AG10803 (cell line): ENCODE results near the gene RNF32.
"Not testable (repeated sequence)": the region's sequence is repeated elsewhere in the genome, so short reads cannot be mapped to it uniquely, and the experiment has no call there.

Experiments used
- DNase-seq: peaks from one replicate; pipeline ENCODE4 v3.0.0; 2010; ENCODE audit warnings: low read depth
- H3K4me3 ChIP-seq: 2 replicates; pipeline ENCODE4 v1.5.1; 2011; ENCODE audit warnings: mild to moderate bottlenecking, low read length, control low read depth
- CTCF ChIP-seq: conservative IDR thresholded peaks from 2 replicates; pipeline ENCODE4 v1.5.1; 2011; ENCODE audit warnings: mild to moderate bottlenecking, low read length, control low read depth, inconsistent platforms

Gene RNF32

GRCh38 chr7:156635529-156636385, 4.8 kb upstream of the RNF32 start:
- no peak for DNase-seq
- no peak overlapping the region for H3K4me3 ChIP-seq
- TF ChIP-seq CTCF: no peak

DNA sequence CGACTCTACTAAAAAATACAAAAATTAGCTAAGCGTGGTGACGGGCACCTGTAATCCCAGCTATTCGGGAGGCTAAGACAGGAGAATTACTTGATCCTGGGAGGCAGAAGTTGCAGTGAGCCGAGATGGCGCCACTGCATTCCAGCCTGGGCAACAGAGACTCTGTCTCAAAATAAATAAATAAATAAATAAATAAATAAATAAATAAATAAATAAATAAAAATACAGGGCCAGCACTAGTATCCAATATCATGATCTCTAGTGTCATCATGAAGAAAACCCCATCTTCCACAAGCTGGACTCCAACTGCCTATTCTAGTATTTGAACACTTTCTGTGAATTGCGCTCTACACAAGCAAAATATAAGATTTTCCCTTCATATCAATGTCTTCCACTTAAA, 3.5 kb upstream of the RNF32 start:
- not testable (repeated sequence) for DNase-seq, H3K4me3 ChIP-seq

- no peak for DNase-seq
- no peak overlapping the region for H3K4me3 ChIP-seq
- TF ChIP-seq CTCF: no peak
Observed at GRCh38 chr7:156638443-156639077, 2.0 kb upstream of the RNF32 start.

GRCh38 chr7:156639426-156640256, 933 bp upstream of the RNF32 start:
- peak overlapping the region; percentile 85 for H3K4me3 ChIP-seq
- no peak for TF ChIP-seq CTCF
- DNase-seq: peak; percentile 4

DNA sequence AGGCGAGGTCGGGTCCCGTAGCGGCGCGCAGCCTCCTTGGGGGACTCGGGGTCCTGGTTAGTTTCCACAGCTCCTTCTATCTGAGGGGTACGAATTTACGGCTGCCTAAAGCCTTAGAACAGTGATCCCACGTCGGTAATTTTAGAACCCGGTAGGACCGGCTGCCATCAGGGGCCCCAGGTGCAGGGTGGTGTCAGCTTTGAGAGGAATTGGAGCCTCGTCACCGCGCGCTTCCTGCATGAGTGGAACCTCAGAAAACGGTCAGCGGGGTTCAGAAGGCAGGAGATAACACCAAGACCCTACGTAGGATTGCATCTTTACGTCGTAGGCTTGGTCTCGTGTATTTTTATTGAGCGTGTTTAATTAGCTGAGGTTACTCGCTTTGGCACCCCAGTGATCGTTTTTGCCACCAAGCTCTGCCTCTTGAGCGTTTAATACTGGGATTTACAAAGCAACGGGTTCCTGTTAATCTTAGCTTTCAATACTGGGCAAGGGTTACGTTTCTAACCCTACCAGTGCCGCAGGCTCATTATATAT, 443 bp downstream of the RNF32 start:
- TF ChIP-seq CTCF: no peak
- DNase-seq: peak; percentile 29
- peak overlapping the region; percentile 85 for H3K4me3 ChIP-seq

GRCh38 chr7:156642306-156643045, 1.9 kb downstream of the RNF32 start:
- H3K4me3 ChIP-seq: no peak overlapping the region
- no peak for TF ChIP-seq CTCF
- no peak for DNase-seq

DNA sequence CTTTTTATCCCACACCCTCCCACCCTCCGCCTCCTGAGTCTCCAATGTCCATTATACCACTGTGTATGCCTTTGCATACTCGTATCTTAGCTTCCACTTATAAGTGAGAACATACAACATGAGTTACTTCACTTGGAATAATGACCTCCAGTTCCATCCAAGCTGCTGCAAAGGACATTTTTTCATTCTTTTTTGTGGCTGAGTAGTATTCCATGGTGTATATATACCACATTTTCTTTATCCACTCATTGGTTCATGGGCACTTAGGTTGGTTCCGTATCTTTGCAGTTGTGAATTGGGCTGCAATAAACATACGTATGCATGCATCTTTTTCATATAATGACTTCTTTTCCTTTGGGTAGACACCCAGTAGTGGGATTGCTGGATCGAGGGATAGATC, 6.8 kb downstream of the RNF32 start:
- H3K4me3 ChIP-seq, DNase-seq: not testable (repeated sequence)
